ENCODE results near the gene GUCA1A.
"Not testable (repeated sequence)": the region's sequence is repeated elsewhere in the genome, so short reads cannot be mapped to it uniquely, and the experiment has no call there.

The GUCA1A gene

DNA sequence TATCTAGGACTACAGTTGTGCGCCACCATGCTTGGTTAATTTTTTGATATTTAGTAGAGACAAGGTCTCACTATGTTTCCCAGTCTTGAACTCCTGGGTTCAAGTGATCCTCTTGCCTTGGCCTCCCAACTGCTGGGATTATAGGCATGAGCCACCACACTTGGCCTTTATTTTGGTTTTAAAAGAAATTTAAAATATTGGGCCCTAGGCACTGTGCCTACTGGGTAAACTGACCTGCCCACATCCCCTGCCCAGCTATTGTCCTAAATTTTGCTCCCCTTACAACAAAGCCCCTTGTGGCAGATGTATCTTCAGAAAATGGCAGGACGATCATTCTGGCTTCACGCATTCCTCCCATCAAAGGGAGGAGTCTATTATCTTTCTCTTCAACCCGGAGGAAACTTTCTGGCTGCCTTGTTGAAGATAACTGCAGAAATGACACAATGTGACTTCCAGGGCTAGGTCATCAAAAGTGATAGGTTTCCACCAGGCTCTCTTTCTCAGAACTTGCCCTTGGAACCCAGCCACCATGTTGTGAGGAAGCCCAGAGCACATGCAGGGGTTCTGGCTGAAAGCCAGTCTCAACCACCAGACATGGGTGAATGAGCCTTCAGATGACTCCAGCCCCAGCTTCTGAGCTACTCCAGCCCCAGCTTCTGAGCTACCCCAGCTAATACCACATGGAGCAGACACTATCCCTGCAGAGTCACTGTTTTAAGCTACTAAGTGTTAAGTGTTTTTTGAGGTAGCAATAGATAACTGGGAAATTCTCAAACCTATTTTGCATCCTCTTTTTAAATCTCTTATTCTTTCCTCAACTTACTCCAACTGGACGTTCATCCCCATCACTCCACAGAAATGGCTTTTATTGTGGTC lies 26.2 kb downstream of the GUCA1A start:
- ATAC-seq (no peak), DNase-seq (no peak)
- H3K27ac Mint-ChIP-seq, result peak overlapping the region; percentile 4
- H3K4me1 Mint-ChIP-seq, result peaks cover 2% of the 10 kb centered on the region
- H3K27me3 Mint-ChIP-seq, result no peaks in the 10 kb centered on the region
- H3K4me3 Mint-ChIP-seq, result no peak overlapping the region
- peaks cover 11% of the 10 kb centered on the region for H3K36me3 Mint-ChIP-seq (ENCODE audit: low read depth)
- no peaks in the 10 kb centered on the region for H3K9me3 Mint-ChIP-seq

DNA sequence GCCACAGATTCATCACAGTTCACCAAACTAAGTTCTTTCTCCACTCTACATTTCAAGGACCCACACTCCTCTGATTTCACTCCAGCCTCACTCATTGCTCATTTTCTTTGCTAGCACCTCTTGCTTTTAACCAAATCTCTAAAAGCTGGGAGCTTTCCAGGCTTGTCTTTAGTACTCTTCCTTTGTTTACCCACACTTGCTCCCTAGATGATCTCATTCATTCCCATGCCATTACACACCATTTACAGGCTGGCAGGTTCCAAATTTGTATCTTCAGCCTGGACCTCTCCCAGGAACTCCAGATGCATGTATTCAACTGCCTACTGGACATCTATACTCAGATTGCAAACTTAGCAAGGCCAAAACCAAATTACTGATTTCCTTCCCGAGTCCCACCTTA lies 26.9 kb downstream of the GUCA1A start:
- Mint-ChIP-seq H3K36me3 (ENCODE audit: low read depth) (peaks cover 14% of the 10 kb centered on the region), H3K27me3 (no peaks in the 10 kb centered on the region), H3K9me3 (no peaks in the 10 kb centered on the region), H3K4me1 (peaks cover 2% of the 10 kb centered on the region), H3K27ac (no peak overlapping the region), H3K4me3 (no peak overlapping the region)
- no peak for DNase-seq
- ATAC-seq, result no peak

DNA sequence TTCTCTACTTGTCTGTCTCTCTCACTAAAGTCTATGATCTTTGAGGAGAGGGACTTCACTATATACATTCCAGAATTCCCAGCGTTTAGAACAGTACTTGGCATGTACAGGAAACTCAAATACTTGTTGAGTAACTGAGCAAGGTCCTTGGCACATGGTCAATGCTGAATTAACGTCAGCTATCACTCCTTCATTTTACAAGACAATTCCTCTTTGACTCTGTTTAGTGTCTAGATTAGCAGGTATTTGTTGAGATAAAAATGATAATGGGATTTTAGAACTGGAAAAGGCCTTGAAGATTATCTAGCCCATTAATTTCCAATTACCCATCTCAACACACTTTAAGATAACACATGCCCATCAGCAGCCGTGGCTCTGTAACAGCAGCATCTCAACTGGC lies 28.2 kb downstream of the GUCA1A start:
- no peaks in the 10 kb centered on the region for H3K9me3 Mint-ChIP-seq
- ATAC-seq (no peak), DNase-seq (no peak)
- no peaks in the 10 kb centered on the region for H3K27me3 Mint-ChIP-seq
- no peak overlapping the region for H3K4me3 Mint-ChIP-seq
- H3K27ac Mint-ChIP-seq, result no peak overlapping the region
- peaks cover 14% of the 10 kb centered on the region for H3K36me3 Mint-ChIP-seq (ENCODE audit: low read depth)
- H3K4me1 Mint-ChIP-seq, result peaks cover 2% of the 10 kb centered on the region

DNA sequence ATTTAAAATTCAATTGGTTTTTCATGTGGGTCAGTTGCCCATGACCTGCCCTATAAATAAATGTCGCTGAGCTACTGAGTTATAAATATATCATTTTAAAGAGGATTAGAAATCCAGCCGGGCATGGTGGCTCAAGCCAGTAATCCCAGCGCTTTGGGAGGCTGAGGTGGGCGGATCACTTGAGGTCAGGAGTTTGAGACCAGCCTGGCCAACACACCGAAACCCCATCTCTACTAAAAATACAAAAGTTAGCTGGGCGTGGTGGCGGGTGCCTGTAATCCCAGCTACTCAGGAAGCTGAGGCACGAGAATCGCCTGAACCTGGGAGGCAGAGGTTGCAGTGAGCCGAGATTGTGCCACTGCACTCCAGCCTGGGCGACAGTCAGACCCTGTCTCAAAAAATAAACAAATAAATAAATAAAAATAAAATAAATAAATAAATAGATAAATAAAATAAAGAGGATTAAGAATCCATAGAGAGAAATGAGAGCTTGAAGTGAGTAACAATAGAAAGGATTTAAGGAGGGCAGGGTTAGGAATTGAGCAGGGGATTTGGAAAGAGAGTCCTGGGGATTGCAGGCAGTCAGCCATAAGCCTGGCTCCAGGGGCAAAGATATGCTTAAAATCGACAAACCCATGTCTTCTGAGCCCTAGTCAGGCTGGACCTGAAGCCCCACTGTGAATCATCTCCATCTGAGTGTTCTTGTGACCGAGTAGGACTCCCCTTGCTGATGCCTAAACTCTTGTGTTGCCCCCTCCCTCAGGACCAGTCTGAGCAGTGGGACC lies 29.2 kb downstream of the GUCA1A start:
- H3K9me3 Mint-ChIP-seq, ATAC-seq, H3K27me3 Mint-ChIP-seq, H3K4me3 Mint-ChIP-seq, H3K4me1 Mint-ChIP-seq, H3K27ac Mint-ChIP-seq, DNase-seq: not testable (repeated sequence)
- H3K36me3 Mint-ChIP-seq (ENCODE audit: low read depth), result peaks cover 14% of the 10 kb centered on the region

DNA sequence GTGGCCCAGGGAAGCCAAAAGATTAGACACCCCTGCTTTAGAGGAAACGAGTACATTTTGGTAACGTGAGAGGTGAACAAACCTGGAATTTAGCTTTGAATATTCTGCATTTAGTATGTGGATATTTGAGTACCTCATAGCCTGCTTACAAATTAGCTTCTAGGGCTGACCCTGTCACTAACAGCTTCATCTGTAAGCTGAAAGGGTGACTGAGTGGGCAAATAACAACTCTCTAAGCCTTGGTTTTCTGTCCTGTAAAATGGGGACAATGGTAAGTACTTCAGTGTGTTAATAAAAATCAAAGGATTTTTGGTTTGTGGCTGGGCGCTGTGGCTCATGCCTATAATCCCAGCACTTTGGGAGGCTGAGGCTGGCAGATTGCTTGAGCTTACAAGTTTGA lies 30.0 kb downstream of the GUCA1A start:
- ATAC-seq, result no peak
- no peaks in the 10 kb centered on the region for H3K9me3 Mint-ChIP-seq
- H3K27me3 Mint-ChIP-seq, result no peaks in the 10 kb centered on the region
- no peak overlapping the region for H3K4me3 Mint-ChIP-seq
- no peak overlapping the region for H3K27ac Mint-ChIP-seq
- peaks cover 21% of the 10 kb centered on the region for H3K36me3 Mint-ChIP-seq (ENCODE audit: low read depth)
- H3K4me1 Mint-ChIP-seq, result peaks cover 5% of the 10 kb centered on the region
- no peak for DNase-seq

DNA sequence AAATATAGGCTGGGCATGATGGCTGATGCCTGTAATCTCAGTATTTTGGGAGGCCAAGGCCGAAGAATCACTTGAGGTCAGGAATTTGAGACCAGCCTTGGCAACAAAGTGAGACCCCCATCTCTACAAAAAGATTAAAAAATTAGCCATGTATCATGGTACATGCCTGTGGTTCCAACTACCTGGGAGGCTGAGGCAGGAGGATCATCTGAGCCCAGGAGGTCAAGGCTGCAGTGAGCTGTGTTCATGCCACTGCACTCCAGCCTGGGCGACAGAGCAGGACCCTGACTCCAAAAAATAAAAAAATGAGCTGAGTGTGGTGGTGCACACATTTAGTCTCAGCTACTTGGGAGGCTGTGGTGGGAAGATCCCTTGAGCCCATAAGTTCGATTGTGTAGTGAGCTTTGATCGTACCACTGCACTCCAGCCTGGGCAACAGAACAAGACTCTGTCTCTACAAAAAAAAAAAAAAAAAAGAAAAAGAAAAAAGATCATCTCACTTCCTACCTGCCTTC lies 31.7 kb downstream of the GUCA1A start:
- H3K4me1 Mint-ChIP-seq, result peaks cover 7% of the 10 kb centered on the region
- no peak for ATAC-seq
- H3K27me3 Mint-ChIP-seq, result no peaks in the 10 kb centered on the region
- H3K36me3 Mint-ChIP-seq (ENCODE audit: low read depth), result peaks cover 32% of the 10 kb centered on the region
- no peaks in the 10 kb centered on the region for H3K9me3 Mint-ChIP-seq
- no peak overlapping the region for H3K27ac Mint-ChIP-seq
- no peak for DNase-seq
- H3K4me3 Mint-ChIP-seq, result no peak overlapping the region

DNA sequence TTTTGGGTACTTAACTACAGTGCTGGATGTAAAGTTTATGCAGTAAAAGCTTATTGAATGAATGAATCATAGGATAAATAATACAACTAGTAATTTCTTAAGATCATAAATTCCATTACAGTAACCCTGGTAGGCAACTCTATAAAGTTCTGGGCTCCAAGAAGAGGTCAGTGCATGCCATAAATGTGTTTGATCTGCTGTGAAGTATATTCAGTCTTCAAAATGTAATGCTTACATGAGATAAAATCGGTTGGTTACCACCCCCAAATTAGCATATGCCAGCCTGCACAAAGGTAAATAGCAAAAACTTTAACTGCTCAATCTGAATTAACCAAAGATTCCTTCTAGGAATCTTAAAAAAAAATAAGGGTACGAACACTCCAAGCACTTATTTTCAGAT lies 34.4 kb downstream of the GUCA1A start:
- ATAC-seq, DNase-seq, H3K4me3 Mint-ChIP-seq, H3K27me3 Mint-ChIP-seq, H3K27ac Mint-ChIP-seq, H3K4me1 Mint-ChIP-seq, H3K9me3 Mint-ChIP-seq: not testable (repeated sequence)
- peaks cover 37% of the 10 kb centered on the region for H3K36me3 Mint-ChIP-seq (ENCODE audit: low read depth)

DNA sequence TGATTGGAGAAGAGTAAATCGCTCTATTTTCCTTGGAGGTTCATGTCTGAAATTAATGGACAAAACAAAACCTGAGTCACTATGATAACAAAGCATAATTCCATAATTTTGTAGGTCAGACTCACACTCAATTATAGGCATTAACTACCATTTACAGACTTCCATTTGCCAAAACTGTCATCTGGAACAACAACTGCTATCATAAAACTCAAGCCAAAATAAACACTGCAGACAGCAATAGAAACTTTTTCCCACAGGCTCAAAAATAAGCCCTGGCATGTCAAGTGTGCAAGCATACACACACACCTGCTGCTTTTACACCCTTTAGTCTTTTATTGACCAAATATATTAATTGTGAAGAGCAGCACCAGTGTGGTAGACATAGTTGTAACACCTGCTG lies 37.4 kb downstream of the GUCA1A start:
- H3K27me3 Mint-ChIP-seq, result no peaks in the 10 kb centered on the region
- no peaks in the 10 kb centered on the region for H3K9me3 Mint-ChIP-seq
- no peak for ATAC-seq
- no peak for DNase-seq
- peaks cover 20% of the 10 kb centered on the region for H3K4me1 Mint-ChIP-seq
- H3K36me3 Mint-ChIP-seq (ENCODE audit: low read depth), result peaks cover 46% of the 10 kb centered on the region
- H3K4me3 Mint-ChIP-seq, result no peak overlapping the region
- H3K27ac Mint-ChIP-seq, result no peak overlapping the region

DNA sequence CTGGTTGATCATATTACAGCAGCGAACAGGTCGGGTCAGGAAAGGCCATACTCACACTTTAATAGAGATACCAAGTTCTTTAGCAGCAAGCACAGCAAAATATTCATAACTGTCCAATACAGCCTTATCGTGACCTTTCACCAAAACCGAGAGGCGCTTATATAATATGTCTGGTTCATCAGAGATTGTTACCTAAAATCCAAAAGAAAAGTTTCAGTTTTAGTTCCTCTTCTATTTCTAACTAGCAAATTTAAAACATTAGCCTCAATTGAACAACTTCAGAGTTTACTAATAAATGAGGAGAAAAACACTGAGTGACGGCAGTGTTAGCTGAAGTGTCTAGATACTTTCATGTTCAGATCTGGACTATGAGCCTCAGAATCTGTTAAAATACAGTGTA lies 38.6 kb downstream of the GUCA1A start:
- Mint-ChIP-seq H3K27ac (no peak overlapping the region), H3K27me3 (no peaks in the 10 kb centered on the region), H3K36me3 (ENCODE audit: low read depth) (peaks cover 48% of the 10 kb centered on the region), H3K9me3 (no peaks in the 10 kb centered on the region), H3K4me1 (peaks cover 31% of the 10 kb centered on the region), H3K4me3 (no peak overlapping the region)
- no peak for ATAC-seq
- no peak for DNase-seq

DNA sequence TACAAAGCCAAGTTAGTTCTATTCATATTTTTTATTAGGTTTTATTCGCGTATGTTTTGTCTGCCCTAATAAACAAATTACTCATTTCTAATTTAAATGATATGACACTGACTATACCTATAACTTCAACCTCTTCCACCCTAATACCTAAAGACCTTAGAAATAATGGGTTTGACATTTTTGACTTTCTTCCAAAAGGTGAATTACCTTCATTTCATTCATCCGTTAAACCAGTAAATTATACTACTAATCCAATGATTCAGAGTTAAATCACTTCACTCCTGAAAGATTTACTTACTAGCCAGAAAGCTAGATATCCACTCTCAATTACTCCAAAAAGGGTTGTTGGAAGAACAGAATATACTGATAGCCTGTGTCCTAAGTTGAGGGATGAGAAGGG lies 39.3 kb downstream of the GUCA1A start:
- no peaks in the 10 kb centered on the region for H3K9me3 Mint-ChIP-seq
- H3K27me3 Mint-ChIP-seq, result no peaks in the 10 kb centered on the region
- no peak overlapping the region for H3K4me3 Mint-ChIP-seq
- DNase-seq, result no peak
- no peak for ATAC-seq
- peaks cover 34% of the 10 kb centered on the region for H3K4me1 Mint-ChIP-seq
- H3K27ac Mint-ChIP-seq, result no peak overlapping the region
- H3K36me3 Mint-ChIP-seq (ENCODE audit: low read depth), result peaks cover 50% of the 10 kb centered on the region

DNA sequence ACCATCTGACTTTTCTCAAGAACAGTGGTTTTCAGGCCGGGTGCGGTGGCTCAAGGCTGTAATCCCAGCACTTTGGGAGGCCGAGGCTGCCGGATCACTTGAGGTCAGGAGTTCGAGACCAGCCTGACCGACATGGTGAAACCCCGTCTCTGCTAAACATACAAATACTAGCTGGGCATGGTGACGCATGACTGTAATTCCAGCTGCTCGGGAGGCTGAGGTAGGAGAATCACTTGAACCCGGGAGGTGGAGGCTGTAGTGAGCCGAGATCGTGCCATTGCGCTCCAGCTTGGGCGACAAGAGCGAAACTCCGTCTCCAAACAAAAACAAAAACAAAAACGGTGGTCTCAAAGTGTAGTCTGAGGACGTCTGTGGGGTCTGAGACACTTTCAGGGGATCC lies 43.3 kb downstream of the GUCA1A start:
- not testable (repeated sequence) for H3K9me3 Mint-ChIP-seq, DNase-seq, H3K27me3 Mint-ChIP-seq, ATAC-seq
- peak overlapping the region; percentile 99 for H3K4me3 Mint-ChIP-seq
- H3K36me3 Mint-ChIP-seq (ENCODE audit: low read depth), result peaks cover 22% of the 10 kb centered on the region
- peak overlapping the region; percentile 73 for H3K27ac Mint-ChIP-seq
- H3K4me1 Mint-ChIP-seq, result peaks cover 40% of the 10 kb centered on the region

DNA sequence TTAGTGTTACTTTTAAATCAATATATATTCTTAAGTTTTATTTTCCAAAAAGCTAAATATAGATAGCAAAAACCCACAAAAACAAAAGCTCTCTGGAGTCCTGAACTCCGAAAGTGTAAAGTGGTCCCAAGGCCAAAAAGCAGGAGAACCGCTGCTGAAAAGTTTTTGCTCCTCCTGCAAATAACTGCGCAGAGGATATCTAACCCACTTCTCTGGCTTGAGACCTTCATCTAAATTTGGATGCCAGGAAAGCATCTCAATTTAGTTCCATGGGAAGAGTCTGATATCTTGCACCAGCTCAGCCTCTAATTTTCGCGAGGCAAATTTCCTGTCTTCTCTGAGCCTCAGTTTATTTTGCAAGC lies 44.0 kb downstream of the GUCA1A start:
- DNase-seq (no peak), ATAC-seq (no peak)
- Mint-ChIP-seq H3K9me3 (no peaks in the 10 kb centered on the region), H3K4me1 (peaks cover 42% of the 10 kb centered on the region), H3K27ac (peak overlapping the region; percentile 99), H3K36me3 (ENCODE audit: low read depth) (peaks cover 21% of the 10 kb centered on the region), H3K4me3 (peak overlapping the region; percentile 99), H3K27me3 (no peaks in the 10 kb centered on the region)

DNA sequence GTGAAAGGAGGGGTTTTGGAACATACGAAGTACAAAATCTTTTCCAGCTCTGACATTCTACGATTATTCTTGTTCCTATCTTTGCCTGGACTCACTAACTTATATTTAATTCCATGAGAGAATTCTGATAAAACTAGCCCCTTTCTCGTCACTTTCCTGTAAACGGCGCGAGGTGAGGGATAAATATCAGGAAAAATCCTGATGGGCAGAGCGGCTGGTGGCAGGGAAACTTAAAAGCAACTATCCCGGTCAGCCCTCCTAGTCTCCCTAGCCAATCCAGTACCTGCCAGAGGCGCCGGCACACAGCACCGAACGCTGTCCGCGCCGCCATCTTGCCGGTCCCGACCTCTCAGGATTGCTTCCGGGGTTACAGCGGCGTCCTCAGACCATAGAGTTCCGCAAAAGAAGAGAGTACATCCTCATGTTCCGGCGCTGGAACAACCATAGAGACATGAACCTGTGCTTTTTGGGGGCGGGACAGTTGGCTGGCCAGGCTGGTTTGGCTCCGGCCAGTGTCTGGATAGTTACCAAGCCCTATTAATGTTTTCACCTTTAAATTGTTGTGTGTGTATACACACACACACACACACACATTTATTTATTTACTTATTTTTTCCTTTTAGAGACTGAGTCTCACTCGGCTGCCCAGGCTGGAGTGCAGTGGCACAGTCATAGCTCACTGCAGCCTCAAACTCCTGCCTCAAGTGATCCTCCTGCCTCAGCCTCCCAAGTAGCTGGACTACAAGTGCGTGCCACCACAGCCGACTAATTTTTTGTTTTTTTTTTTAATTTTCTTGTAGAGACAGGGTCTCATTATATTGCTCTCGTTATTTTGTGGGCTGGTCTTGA lies 44.6 kb downstream of the GUCA1A start, which contains the start of gene MRPS10:
Gene MRPS10, minus strand, starts transcription at position 343 of the 849 bp plus-strand sequence. Its CDS starts 12 bp downstream, at position 331.
- Mint-ChIP-seq H3K4me1 (peaks cover 42% of the 10 kb centered on the region), H3K27ac (peak within 1 kb of the TSS; percentile 99), H3K9me3 (no peaks in the 10 kb centered on the region), H3K4me3 (peak within 1 kb of the TSS; percentile 99), H3K36me3 (ENCODE audit: low read depth) (peaks cover 17% of the 10 kb centered on the region), H3K27me3 (no peaks in the 10 kb centered on the region)
- peak; percentile 89 for DNase-seq
- ATAC-seq, result peak; percentile 99

DNA sequence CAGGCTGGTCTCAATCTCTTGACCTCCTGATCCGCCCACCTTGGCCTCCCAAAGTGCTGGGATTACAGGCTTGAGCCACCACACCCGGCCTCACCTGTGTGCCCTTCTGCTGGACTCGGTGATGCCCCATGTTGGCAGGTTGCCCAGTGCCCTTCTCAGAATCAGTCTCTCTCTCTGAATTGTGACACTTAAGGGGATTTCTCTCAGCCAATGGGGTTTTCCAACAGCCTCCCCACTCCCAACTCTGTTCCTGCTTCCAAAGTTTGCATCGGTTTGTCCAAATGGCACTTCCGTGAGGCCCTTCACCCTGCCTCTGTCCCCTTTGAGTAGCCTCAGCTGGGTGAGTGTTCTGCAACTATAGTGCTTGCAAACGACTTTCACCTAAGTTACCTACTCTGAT lies 47.6 kb downstream of the GUCA1A start:
- no peak for ATAC-seq
- H3K27ac Mint-ChIP-seq, result no peak overlapping the region
- no peaks in the 10 kb centered on the region for H3K27me3 Mint-ChIP-seq
- no peaks in the 10 kb centered on the region for H3K9me3 Mint-ChIP-seq
- peaks cover 7% of the 10 kb centered on the region for H3K36me3 Mint-ChIP-seq (ENCODE audit: low read depth)
- H3K4me1 Mint-ChIP-seq, result peaks cover 45% of the 10 kb centered on the region
- no peak overlapping the region for H3K4me3 Mint-ChIP-seq
- no peak for DNase-seq

Data from activated naive CD8-positive, alpha-beta T cell treated with anti-CD3 and anti-CD28 coated beads, Interleukin-2, amount 50 U/mL, for 24 hours (primary cell).